HepG2 (cell line): ENCODE measurements around the gene DCUN1D2. TPM values are rescaled to one million over a fixed set of nuclear protein-coding genes. Genes with fewer than 3 reads are reported as not detected.
A peak's percentile ranks its signal among the peaks of the same experiment; 100 is the strongest.

Experiments used
- ARID4A ChIP-seq: sonication (generic); formaldehyde crosslinking; IDR thresholded peaks from 2 replicates; pipeline ENCODE4 v1.5.0; 2020; ENCODE audit warnings: mild to moderate bottlenecking, missing genetic modification reagents, borderline replicate concordance
- DNMT3B ChIP-seq: conservative IDR thresholded peaks from 2 replicates; pipeline ENCODE4 v1.6.1; 2016; ENCODE audit warnings: missing biosample characterization, control low read depth
- FOXP1 ChIP-seq, 2 experiments: fragments of 450-650 bp in 1 of 2; IDR thresholded peaks; 2 replicates each; pipeline ENCODE4 v1.6.1; 2017 to 2018; ENCODE audit warnings: antibody characterized with exemption in 1 of 2
- HMG20A ChIP-seq: IDR thresholded peaks from 2 replicates; pipeline ENCODE4 v1.6.1; 2016; ENCODE audit warnings: borderline replicate concordance
- HOXA9 ChIP-seq: sonication (generic); formaldehyde crosslinking; IDR thresholded peaks from 2 replicates; pipeline ENCODE4 v1.8.1; 2022; ENCODE audit warnings: missing genetic modification reagents, mild to moderate bottlenecking, moderate library complexity, borderline replicate concordance
- KLF12 ChIP-seq: sonication (generic); formaldehyde crosslinking; IDR thresholded peaks from 2 replicates; pipeline ENCODE4 v1.4.0; 2020; ENCODE audit warnings: missing genetic modification reagents, borderline replicate concordance
- NBN ChIP-seq: fragments of 450-650 bp; conservative IDR thresholded peaks from 2 replicates; pipeline ENCODE4 v1.6.1; 2017
- PPARG ChIP-seq: conservative IDR thresholded peaks from 2 replicates; pipeline ENCODE4 v1.6.1; 2016; ENCODE audit warnings: missing biosample characterization, missing genetic modification reagents
- RFXAP ChIP-seq: sonication (generic); formaldehyde crosslinking; IDR thresholded peaks from 2 replicates; pipeline ENCODE4 v1.4.0; 2020; ENCODE audit warnings: missing genetic modification reagents, borderline replicate concordance
- TBL1XR1 ChIP-seq: fragments of 150-350 bp; IDR thresholded peaks from 2 replicates; pipeline ENCODE4 v1.6.1; 2014; ENCODE audit warnings: borderline replicate concordance, low read length; ENCODE audit not compliant: partially characterized antibody
- U2AF2 ChIP-seq: fragments of 200-400 bp; formaldehyde crosslinking; IDR thresholded peaks from 2 replicates; pipeline ENCODE4 v1.6.1; 2017; ENCODE audit warnings: low read depth, mild to moderate bottlenecking, low read length
- WIZ ChIP-seq: sonication (generic); formaldehyde crosslinking; IDR thresholded peaks from 2 replicates; pipeline ENCODE4 v1.5.1; 2020; ENCODE audit warnings: mild to moderate bottlenecking, missing genetic modification reagents
- ZBTB4 ChIP-seq: sonication (generic); formaldehyde crosslinking; IDR thresholded peaks from 2 replicates; pipeline ENCODE4 v1.4.0; 2020; ENCODE audit warnings: missing genetic modification reagents, mild to moderate bottlenecking, borderline replicate concordance
- ZNF607 ChIP-seq: sonication (generic); formaldehyde crosslinking; IDR thresholded peaks from 2 replicates; pipeline ENCODE4 v1.5.1; 2020; ENCODE audit warnings: missing genetic modification reagents, mild to moderate bottlenecking, borderline replicate concordance
- polyA plus RNA-seq, 8 experiments: library from polyadenylated mRNA; depleted of rRNA in 3 of 8; stranded (reverse) in 7 of 8; unstranded in 1 of 8; fragments of >200 nt; fragmentation: Illumina TruSeq in 4 of 8; extraction: Trizol in 4 of 8; gene quantifications; 2 replicates each; pipeline versions ENCODE4 v1.2.1 to v1.2.3, GENCODE V29; 2011 to 2016; ENCODE audit warnings: low read depth in 4 of 8, missing spikeins in 1 of 8, mixed read lengths in 1 of 8; ENCODE audit not compliant: insufficient read depth in 1 of 8
- total RNA-seq, 5 experiments: library from RNA; depleted of rRNA; stranded (reverse); fragments of >200 nt; fragmentation: Illumina TruSeq; extraction: Trizol; gene quantifications; 2 replicates each; pipeline ENCODE4 v1.2.3, GENCODE V29; 2016; ENCODE audit warnings: low read depth in 1 of 5
- TF ChIP-seq, protein P1 (sequence below): sonication (generic); formaldehyde crosslinking; IDR thresholded peaks from 2 replicates; pipeline ENCODE4 v1.5.1; 2020; ENCODE audit warnings: mild to moderate bottlenecking, missing genetic modification reagents, borderline replicate concordance
- TF ChIP-seq, protein P2 (sequence below): IDR thresholded peaks from 2 replicates; pipeline ENCODE4 v1.6.1; 2016; ENCODE audit warnings: missing compliant biosample characterization, missing genetic modification reagents, borderline replicate concordance

DCUN1D2 gene
- total and polyA plus RNA-seq, 2 of the 13 experiments (the other 11 are each of a cell fraction or from before 2014, with no cell fraction given) = 9.1 to 9.6 TPM

- TF ChIP-seq, protein P1, sequence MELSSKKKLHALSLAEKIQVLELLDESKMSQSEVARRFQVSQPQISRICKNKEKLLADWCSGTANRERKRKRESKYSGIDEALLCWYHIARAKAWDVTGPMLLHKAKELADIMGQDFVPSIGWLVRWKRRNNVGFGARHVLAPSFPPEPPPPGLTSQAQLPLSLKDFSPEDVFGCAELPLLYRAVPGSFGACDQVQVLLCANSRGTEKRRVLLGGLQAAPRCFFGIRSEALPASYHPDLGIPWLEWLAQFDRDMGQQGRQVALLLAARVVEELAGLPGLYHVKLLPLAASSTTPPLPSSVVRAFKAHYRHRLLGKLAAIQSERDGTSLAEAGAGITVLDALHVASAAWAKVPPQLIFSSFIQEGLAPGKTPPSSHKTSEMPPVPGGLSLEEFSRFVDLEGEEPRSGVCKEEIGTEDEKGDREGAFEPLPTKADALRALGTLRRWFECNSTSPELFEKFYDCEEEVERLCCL (CRISPR knock-in tag) = no peak
- no peak for TF ChIP-seq FOXP1 (IDR thresholded peaks at IDR 0.05)
- TF ChIP-seq FOXP1 (CRISPR knock-in tag; IDR thresholded peaks at IDR 0.05) = no peak
- no peak for TF ChIP-seq PPARG (CRISPR knock-in tag)
- no peak for TF ChIP-seq U2AF2
- TF ChIP-seq, protein P2, sequence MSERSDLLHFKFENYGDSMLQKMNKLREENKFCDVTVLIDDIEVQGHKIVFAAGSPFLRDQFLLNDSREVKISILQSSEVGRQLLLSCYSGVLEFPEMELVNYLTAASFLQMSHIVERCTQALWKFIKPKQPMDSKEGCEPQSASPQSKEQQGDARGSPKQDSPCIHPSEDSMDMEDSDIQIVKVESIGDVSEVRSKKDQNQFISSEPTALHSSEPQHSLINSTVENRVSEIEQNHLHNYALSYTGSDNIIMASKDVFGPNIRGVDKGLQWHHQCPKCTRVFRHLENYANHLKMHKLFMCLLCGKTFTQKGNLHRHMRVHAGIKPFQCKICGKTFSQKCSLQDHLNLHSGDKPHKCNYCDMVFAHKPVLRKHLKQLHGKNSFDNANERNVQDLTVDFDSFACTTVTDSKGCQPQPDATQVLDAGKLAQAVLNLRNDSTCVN (CRISPR knock-in tag) = no peak
- TF ChIP-seq ZNF607 (CRISPR knock-in tag) = peak; percentile 47; the same call in 1 of the 2 replicates
- TF ChIP-seq TBL1XR1 = no peak
- TF ChIP-seq ZBTB4 (CRISPR knock-in tag) = 0 out of 2 replicates have a peak, but pooled peaks have one; percentile 31
- no peak for TF ChIP-seq HOXA9 (CRISPR knock-in tag)
- TF ChIP-seq DNMT3B (CRISPR knock-in tag) = no peak
- no peak for TF ChIP-seq NBN
- 0 out of 2 replicates have a peak, but pooled peaks have one; percentile 19 for TF ChIP-seq HMG20A (CRISPR knock-in tag)
- TF ChIP-seq ARID4A (CRISPR knock-in tag) = peak; percentile 65; the same call in 1 of the 2 replicates
- 0 out of 2 replicates have a peak, but pooled peaks have one; percentile 82 for TF ChIP-seq WIZ (CRISPR knock-in tag)
- TF ChIP-seq RFXAP = 0 out of 2 replicates have a peak, but pooled peaks have one; percentile 53
- TF ChIP-seq KLF12 (CRISPR knock-in tag) = no peak
Observed at GRCh38 chr13:113437408-113438010, 53.0 kb downstream of the DCUN1D2 start (continued).
